CD8-positive, alpha-beta memory T cell (primary cell): ENCODE results near the gene EP400. TPM values are rescaled to one million over a fixed set of nuclear protein-coding genes. Genes with fewer than 3 reads are reported as not detected.
A peak's percentile ranks its signal among the peaks of the same experiment; 100 is the strongest.

Source experiments
- CTCF ChIA-PET: fragments of 350-600 bp; sonication (Branson Sonifier 250); formaldehyde crosslinking; loops from one replicate; lab custom pipeline; 2021; ENCODE audit warnings: antibody characterized with exemption; lab: Charles Lee
- POLR2A ChIA-PET: fragments of 350-600 bp; sonication (Branson Sonifier 250); formaldehyde crosslinking; loops from one replicate; lab custom pipeline; 2021; ENCODE audit warnings: antibody characterized with exemption; lab: Charles Lee
- DNase-seq, 5 donors: peaks; one replicate each; pipeline versions ENCODE4 v3.0.0 to v3.0.0-alpha.2; 2020 to 2022; ENCODE audit warnings: mixed read lengths in 1 of 5
- H3K27ac ChIP-seq: one replicate; pipeline ENCODE4 v1.7.0; 2013; ENCODE audit warnings: low read depth, mild to moderate bottlenecking, low read length, moderate library complexity
- H3K27me3 ChIP-seq: 2 replicates; pipeline ENCODE4 v1.7.0; 2013; ENCODE audit warnings: low read length, mild to moderate bottlenecking; ENCODE audit not compliant: insufficient read depth, poor library complexity, severe bottlenecking
- H3K36me3 ChIP-seq: 2 replicates; pipeline ENCODE4 v1.7.0; 2013; ENCODE audit warnings: mild to moderate bottlenecking, low read length, moderate library complexity; ENCODE audit not compliant: insufficient read depth
- H3K4me1 ChIP-seq: 2 replicates; pipeline ENCODE4 v1.7.0; 2013; ENCODE audit warnings: mild to moderate bottlenecking, low read length, moderate library complexity; ENCODE audit not compliant: insufficient read depth
- H3K4me3 ChIP-seq: 2 replicates; pipeline ENCODE4 v1.7.0; 2013; ENCODE audit warnings: mild to moderate bottlenecking, low read length
- H3K9me3 ChIP-seq: 2 replicates; pipeline ENCODE4 v1.7.0; 2013; ENCODE audit warnings: mild to moderate bottlenecking, low read length
- H3K27ac Mint-ChIP-seq, 8 donors: one replicate each; pipeline ENCODE4 v1.8.0; 2020 to 2021; ENCODE audit warnings: mixed read lengths in 8 of 8, mild to moderate bottlenecking in 6 of 8, inconsistent platforms in 3 of 8, moderate library complexity in 3 of 8
- H3K27me3 Mint-ChIP-seq, 2 donors: one replicate each; pipeline ENCODE4 v1.8.0; 2020 to 2021; ENCODE audit warnings: mixed read lengths in 2 of 2, mild to moderate bottlenecking in 1 of 2, moderate library complexity in 1 of 2
- H3K36me3 Mint-ChIP-seq, 3 donors: one replicate each; pipeline ENCODE4 v1.8.0; 2020 to 2021; ENCODE audit warnings: mixed read lengths in 3 of 3, inconsistent platforms in 1 of 3, mild to moderate bottlenecking in 1 of 3
- H3K4me1 Mint-ChIP-seq, 3 donors: one replicate each; pipeline ENCODE4 v1.8.0; 2020 to 2021; ENCODE audit warnings: mixed read lengths in 3 of 3, inconsistent platforms in 1 of 3, mild to moderate bottlenecking in 1 of 3
- H3K4me3 Mint-ChIP-seq, 7 donors: one replicate each; pipeline ENCODE4 v1.8.0; 2020 to 2021; ENCODE audit warnings: mixed read lengths in 7 of 7, mild to moderate bottlenecking in 6 of 7, moderate library complexity in 4 of 7, inconsistent platforms in 2 of 7
- H3K9me3 Mint-ChIP-seq, 5 donors: one replicate each; pipeline ENCODE4 v1.8.0; 2020 to 2022; ENCODE audit warnings: mixed read lengths in 5 of 5, mild to moderate bottlenecking in 3 of 5, moderate library complexity in 2 of 5, inconsistent platforms in 1 of 5
- polyA plus RNA-seq: library from polyadenylated mRNA; unstranded; fragments of 300-500 nt; fragmentation: Illumina TruSeq; gene quantifications from one replicate; pipeline ENCODE4 v1.2.3, GENCODE V29; 2021
- total RNA-seq, 2 experiments: library from RNA; stranded (reverse); gene quantifications; one replicate each; pipeline ENCODE4 v1.2.3, GENCODE V29; 2021

Gene EP400
- total and polyA plus RNA-seq, 3 experiments from 2014 or later, result 4.3 to 48.8 (median 47.9) TPM

- DNase-seq, result no peak
- no peaks in the 10 kb centered on the region for H3K27me3 Mint-ChIP-seq
- POLR2A ChIA-PET, result no interaction called here
Observed at GRCh38 chr12:131990066-131990979, 40.6 kb downstream of the EP400 start.

DNA sequence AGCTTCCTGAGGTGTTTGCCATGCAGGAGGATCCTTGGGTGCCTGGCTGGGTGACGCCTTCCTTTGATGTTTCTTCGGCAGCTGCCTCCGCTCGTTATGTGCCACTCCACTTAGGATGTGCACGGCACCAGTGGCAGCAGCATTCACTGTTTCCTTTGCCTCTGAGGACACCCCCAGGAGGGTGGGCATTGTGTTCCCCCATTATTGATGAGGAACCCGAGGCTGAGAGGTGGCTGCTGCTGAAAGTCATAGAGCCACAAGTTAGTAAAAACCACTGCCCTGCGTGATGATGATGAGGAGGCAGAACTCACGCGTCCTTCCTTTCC lies 41.2 kb downstream of the EP400 start:
- ChIA-PET POLR2A (no interaction called here), CTCF (no interaction called here)
- no peaks in the 10 kb centered on the region for H3K4me1 ChIP-seq
- Mint-ChIP-seq H3K27me3 (no peaks in the 10 kb centered on the region), H3K36me3 (peaks cover 40 to 92% (median 46%) of the 10 kb centered on the region in 3 donors), H3K4me1 (peaks cover 0 to 6% (median 1%) of the 10 kb centered on the region in 3 donors), H3K27ac (peak overlapping the region in 1 of 8 donors; percentile 3), H3K4me3 (no peak overlapping the region), H3K9me3 (no peaks in the 10 kb centered on the region)
- H3K4me3 ChIP-seq, result no peak overlapping the region
- H3K27ac ChIP-seq, result no peak overlapping the region
- DNase-seq, result no peak
- H3K27me3 ChIP-seq, result no peaks in the 10 kb centered on the region
- H3K36me3 ChIP-seq, result peaks cover 59% of the 10 kb centered on the region
- no peaks in the 10 kb centered on the region for H3K9me3 ChIP-seq

More at GRCh38 chr12:131990066-131990979, 40.6 kb downstream of the EP400 start:
- Histone ChIP-seq H3K4me3 (no peak overlapping the region), H3K27me3 (no peaks in the 10 kb centered on the region), H3K4me1 (no peaks in the 10 kb centered on the region), H3K36me3 (peaks cover 59% of the 10 kb centered on the region), H3K27ac (no peak overlapping the region), H3K9me3 (no peaks in the 10 kb centered on the region)
- H3K36me3 Mint-ChIP-seq, result peaks cover 40 to 93% (median 46%) of the 10 kb centered on the region in 3 donors
- H3K27ac Mint-ChIP-seq, result peak overlapping the region in 2 of 8 donors; percentile 29 to 36
- no peak overlapping the region for H3K4me3 Mint-ChIP-seq
- H3K4me1 Mint-ChIP-seq, result peaks cover 0 to 6% (median 1%) of the 10 kb centered on the region in 3 donors
- CTCF ChIA-PET, result no interaction called here
- H3K9me3 Mint-ChIP-seq, result no peaks in the 10 kb centered on the region

GRCh38 chr12:131991816-131992430 lies 42.2 kb downstream of the EP400 start:
- H3K27ac Mint-ChIP-seq, result no peak overlapping the region
- no peak overlapping the region for H3K4me3 Mint-ChIP-seq
- Histone ChIP-seq H3K9me3 (no peaks in the 10 kb centered on the region), H3K27ac (no peak overlapping the region), H3K4me1 (no peaks in the 10 kb centered on the region), H3K36me3 (peaks cover 58% of the 10 kb centered on the region), H3K4me3 (no peak overlapping the region), H3K27me3 (no peaks in the 10 kb centered on the region)
- no peak for DNase-seq
- ChIA-PET CTCF (no interaction called here), POLR2A (no interaction called here)
- peaks cover 36 to 91% (median 45%) of the 10 kb centered on the region in 3 donors for H3K36me3 Mint-ChIP-seq
- H3K27me3 Mint-ChIP-seq, result no peaks in the 10 kb centered on the region
- peaks cover 0 to 6% (median 1%) of the 10 kb centered on the region in 3 donors for H3K4me1 Mint-ChIP-seq
- H3K9me3 Mint-ChIP-seq, result no peaks in the 10 kb centered on the region

DNA sequence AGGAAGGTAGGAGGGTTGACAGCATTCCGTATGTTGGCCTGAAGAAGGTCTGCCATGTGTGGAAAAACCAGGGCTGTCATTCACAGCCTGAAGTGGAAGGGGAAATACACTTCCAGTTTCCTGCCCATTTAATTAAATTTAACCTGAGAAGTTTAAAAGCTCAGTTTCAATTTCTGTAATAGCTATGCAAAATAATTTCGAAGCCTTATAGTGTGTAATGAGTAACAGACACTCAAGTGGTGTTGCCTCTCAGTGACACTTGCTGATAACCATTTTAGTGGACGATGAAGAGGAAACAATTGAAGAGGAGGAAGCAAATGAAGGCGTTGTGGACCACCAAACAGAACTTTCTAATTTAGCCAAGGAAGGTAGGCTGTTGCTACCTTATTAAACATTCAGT lies 44.8 kb downstream of the EP400 start:
- Mint-ChIP-seq H3K36me3 (peaks cover 27 to 81% (median 39%) of the 10 kb centered on the region in 3 donors), H3K4me1 (peaks cover 0 to 1% (median 0%) of the 10 kb centered on the region in 3 donors), H3K27me3 (no peaks in the 10 kb centered on the region), H3K27ac (peak overlapping the region in 1 of 8 donors; percentile 28), H3K4me3 (no peak overlapping the region), H3K9me3 (no peaks in the 10 kb centered on the region)
- H3K27ac ChIP-seq, result no peak overlapping the region
- DNase-seq, result no peak
- H3K9me3 ChIP-seq, result no peaks in the 10 kb centered on the region
- peaks cover 34% of the 10 kb centered on the region for H3K36me3 ChIP-seq
- H3K4me1 ChIP-seq, result no peaks in the 10 kb centered on the region
- POLR2A ChIA-PET, result no interaction called here
- H3K27me3 ChIP-seq, result no peaks in the 10 kb centered on the region
- no peak overlapping the region for H3K4me3 ChIP-seq
- CTCF ChIA-PET, result no interaction called here

DNA sequence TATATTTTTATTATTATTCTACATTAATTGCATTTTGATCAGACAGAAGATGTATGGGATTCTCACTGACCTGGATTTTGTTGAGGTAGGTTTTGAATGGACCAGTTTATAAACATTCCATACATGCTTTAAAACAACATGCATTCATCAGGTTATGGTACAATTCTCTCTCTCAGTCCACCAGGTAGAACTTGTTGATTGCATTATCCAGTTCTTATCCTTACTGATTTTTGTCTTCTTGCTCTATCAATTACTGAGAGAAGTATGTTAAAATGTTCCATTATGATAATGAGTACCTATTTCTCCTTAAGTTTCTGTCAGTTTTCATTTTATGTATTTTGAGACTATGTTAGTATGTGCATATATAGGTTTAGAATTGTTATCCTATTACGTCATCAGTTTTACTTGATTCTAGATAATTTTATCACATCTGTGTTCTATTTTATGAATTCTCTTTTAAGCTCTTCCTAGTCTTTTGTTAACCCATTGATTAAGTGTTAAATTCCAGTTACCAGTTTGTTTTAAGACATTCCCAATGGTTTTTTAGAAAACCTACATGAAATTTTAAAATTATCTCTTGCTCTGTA lies 50.6 kb downstream of the EP400 start:
- DNase-seq, result no peak
- H3K9me3 ChIP-seq, result no peaks in the 10 kb centered on the region
- ChIA-PET CTCF (no interaction called here), POLR2A (no interaction called here)
- no peaks in the 10 kb centered on the region for H3K9me3 Mint-ChIP-seq
- H3K27ac ChIP-seq, result no peak overlapping the region
- peaks cover 0 to 74% (median 13%) of the 10 kb centered on the region in 3 donors for H3K36me3 Mint-ChIP-seq
- H3K4me3 Mint-ChIP-seq, result no peak overlapping the region
- H3K4me1 ChIP-seq, result no peaks in the 10 kb centered on the region
- H3K27me3 Mint-ChIP-seq, result no peaks in the 10 kb centered on the region
- H3K36me3 ChIP-seq, result peaks cover 15% of the 10 kb centered on the region
- H3K27me3 ChIP-seq, result no peaks in the 10 kb centered on the region
- no peak overlapping the region for H3K27ac Mint-ChIP-seq
- H3K4me3 ChIP-seq, result no peak overlapping the region
- H3K4me1 Mint-ChIP-seq, result peaks cover 0 to 1% (median 0%) of the 10 kb centered on the region in 3 donors

- peaks cover 28% of the 10 kb centered on the region for H3K36me3 ChIP-seq
- H3K36me3 Mint-ChIP-seq, result peaks cover 4 to 83% (median 23%) of the 10 kb centered on the region in 3 donors
- no peaks in the 10 kb centered on the region for H3K27me3 ChIP-seq
- no peak overlapping the region for H3K4me3 ChIP-seq
- H3K4me1 ChIP-seq, result no peaks in the 10 kb centered on the region
- peak overlapping the region in 1 of 8 donors; percentile 40 for H3K27ac Mint-ChIP-seq
- peaks cover 0 to 2% (median 0%) of the 10 kb centered on the region in 3 donors for H3K4me1 Mint-ChIP-seq
- H3K27ac ChIP-seq, result no peak overlapping the region
- POLR2A ChIA-PET, result no interaction called here
- H3K4me3 Mint-ChIP-seq, result no peak overlapping the region
- CTCF ChIA-PET, result no interaction called here
- H3K27me3 Mint-ChIP-seq, result no peaks in the 10 kb centered on the region
- no peaks in the 10 kb centered on the region for H3K9me3 Mint-ChIP-seq
- no peaks in the 10 kb centered on the region for H3K9me3 ChIP-seq
- DNase-seq, result no peak
Observed at GRCh38 chr12:132003846-132004245, 54.1 kb downstream of the EP400 start.

DNA sequence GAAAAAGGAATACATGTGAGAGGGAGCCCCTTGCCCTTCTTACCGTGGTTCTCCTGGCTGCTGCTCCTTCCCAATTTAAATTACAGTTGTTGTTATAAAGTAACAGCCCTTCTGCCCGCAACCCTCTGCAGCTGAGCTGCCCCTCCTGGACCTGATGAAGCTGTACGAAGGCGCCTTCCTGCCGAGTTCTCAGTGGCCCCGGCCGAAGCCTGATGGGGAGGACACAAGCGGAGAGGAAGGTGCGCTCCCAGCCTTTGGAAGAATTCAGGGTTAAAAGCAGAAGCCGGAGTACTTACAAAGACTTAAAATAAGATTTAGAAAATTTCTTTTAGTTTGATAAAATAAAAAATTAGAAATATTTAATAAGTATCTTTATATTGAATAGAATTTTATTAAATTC lies 55.2 kb downstream of the EP400 start:
- Histone ChIP-seq H3K4me1 (no peaks in the 10 kb centered on the region), H3K36me3 (peaks cover 28% of the 10 kb centered on the region), H3K27ac (no peak overlapping the region), H3K9me3 (no peaks in the 10 kb centered on the region), H3K4me3 (no peak overlapping the region), H3K27me3 (no peaks in the 10 kb centered on the region)
- POLR2A ChIA-PET, result no interaction called here
- CTCF ChIA-PET, result no interaction called here
- Mint-ChIP-seq H3K9me3 (no peaks in the 10 kb centered on the region), H3K36me3 (peaks cover 4 to 83% (median 21%) of the 10 kb centered on the region in 3 donors), H3K27me3 (no peaks in the 10 kb centered on the region), H3K4me3 (no peak overlapping the region), H3K27ac (no peak overlapping the region), H3K4me1 (peaks cover 0 to 1% (median 0%) of the 10 kb centered on the region in 3 donors)
- DNase-seq, result no peak
